Measurements from ENCODE around the gene RMDN3. TPM values are rescaled to one million over a fixed set of nuclear protein-coding genes. Genes with fewer than 3 reads are reported as not detected.
A peak's percentile ranks its signal among the peaks of the same experiment; 100 is the strongest.

The RMDN3 gene
- total and polyA plus RNA-seq, 2 experiments from 2014 or later, result 26.0 to 46.8 TPM

- no peak overlapping the region for H2AFZ ChIP-seq
- peaks cover 22% of the 10 kb centered on the region for H3K4me1 ChIP-seq (ENCODE audit: insufficient read depth)
- no peaks in the 10 kb centered on the region for H3K9me2 ChIP-seq (replicated peaks; ENCODE audit: insufficient read depth)
- WGBS (ENCODE audit: low lambda C conversion rate, missing lambda C conversion rate), result 94% methylated on average over 8 of the region's 8 CpGs
- no peak overlapping the region for H3K27ac ChIP-seq
- H3K4me2 ChIP-seq, result no peak overlapping the region
- H3K4me3 ChIP-seq, result no peak overlapping the region
- H4K20me1 ChIP-seq (ENCODE audit: insufficient read depth, poor library complexity, severe bottlenecking), result no peaks in the 10 kb centered on the region
- H3K79me2 ChIP-seq, result peaks cover 48% of the 10 kb centered on the region
- DNase-seq (ENCODE audit: low spot score), result no peak
- TF ChIP-seq EZH2 (IDR thresholded peaks at IDR 0.05; ENCODE audit: borderline replicate concordance), result no peak
- no peak for TF ChIP-seq CTCF (IDR thresholded peaks at IDR 0.05; ENCODE audit: poor library complexity)
- no peak for TF ChIP-seq EZH2phosphoT487 (IDR thresholded peaks at IDR 0.05; ENCODE audit: low read depth, severe bottlenecking, unreplicated experiment)
- H3K27me3 ChIP-seq, result no peaks in the 10 kb centered on the region
- no peaks in the 10 kb centered on the region for H3K9me3 ChIP-seq (ENCODE audit: low read depth)
- H3K36me3 ChIP-seq (replicated peaks; ENCODE audit: insufficient read depth, low read depth), result no peaks in the 10 kb centered on the region
Observed at GRCh38 chr15:40789999-40790398, 34.9 kb upstream of the RMDN3 start.

- Histone ChIP-seq H3K4me2 (no peak overlapping the region), H4K20me1 (ENCODE audit: insufficient read depth, poor library complexity, severe bottlenecking) (no peaks in the 10 kb centered on the region), H3K79me2 (peaks cover 45% of the 10 kb centered on the region), H3K9me3 (ENCODE audit: low read depth) (no peaks in the 10 kb centered on the region), H3K27me3 (no peaks in the 10 kb centered on the region), H3K4me3 (no peak overlapping the region), H3K4me1 (ENCODE audit: insufficient read depth) (peaks cover 22% of the 10 kb centered on the region), H3K9me2 (replicated peaks; ENCODE audit: insufficient read depth) (no peaks in the 10 kb centered on the region), H3K27ac (no peak overlapping the region), H3K36me3 (replicated peaks; ENCODE audit: insufficient read depth, low read depth) (no peaks in the 10 kb centered on the region), H2AFZ (no peak overlapping the region)
- no peak for TF ChIP-seq EZH2phosphoT487 (IDR thresholded peaks at IDR 0.05; ENCODE audit: low read depth, severe bottlenecking, unreplicated experiment)
- TF ChIP-seq EZH2 (IDR thresholded peaks at IDR 0.05; ENCODE audit: borderline replicate concordance), result no peak
- TF ChIP-seq CTCF (IDR thresholded peaks at IDR 0.05; ENCODE audit: poor library complexity), result no peak
- 83% methylated on average over 4 of the region's 5 CpGs for whole genome bisulfite sequencing (ENCODE audit: low lambda C conversion rate, missing lambda C conversion rate)
- DNase-seq (ENCODE audit: low spot score), result no peak
Observed at GRCh38 chr15:40789119-40789518, 34.1 kb upstream of the RMDN3 start.

GRCh38 chr15:40787991-40788390 is 32.9 kb upstream of the RMDN3 start:
- WGBS (ENCODE audit: low lambda C conversion rate, missing lambda C conversion rate), result 73% methylated on average over 6 of the region's 6 CpGs
- Histone ChIP-seq H2AFZ (no peak overlapping the region), H3K4me3 (no peak overlapping the region), H3K4me2 (peak overlapping the region; percentile 12), H3K4me1 (ENCODE audit: insufficient read depth) (peaks cover 17% of the 10 kb centered on the region), H3K27me3 (no peaks in the 10 kb centered on the region), H4K20me1 (ENCODE audit: insufficient read depth, poor library complexity, severe bottlenecking) (no peaks in the 10 kb centered on the region), H3K36me3 (replicated peaks; ENCODE audit: insufficient read depth, low read depth) (no peaks in the 10 kb centered on the region), H3K9me3 (ENCODE audit: low read depth) (no peaks in the 10 kb centered on the region), H3K9me2 (replicated peaks; ENCODE audit: insufficient read depth) (no peaks in the 10 kb centered on the region), H3K27ac (peak overlapping the region; percentile 83), H3K79me2 (peaks cover 47% of the 10 kb centered on the region)
- TF ChIP-seq EZH2 (IDR thresholded peaks at IDR 0.05; ENCODE audit: borderline replicate concordance), result no peak
- TF ChIP-seq EZH2phosphoT487 (IDR thresholded peaks at IDR 0.05; ENCODE audit: low read depth, severe bottlenecking, unreplicated experiment), result no peak
- TF ChIP-seq CTCF (IDR thresholded peaks at IDR 0.05; ENCODE audit: poor library complexity), result no peak
- no peak for DNase-seq (ENCODE audit: low spot score)
